Superior temporal gyrus (tissue), 1 donor: ENCODE data around the gene DCAF11.

Experiments used
- DNase-seq: peaks from one replicate; pipeline ENCODE4 v3.0.0-alpha.2; 2016; ENCODE audit errors: extremely low spot score

DCAF11 gene

GRCh38 chr14:24114532-24115421 lies at the start of gene DCAF11, which contains the start of gene NRL:
TSS of gene DCAF11 (plus strand) at chr14:24114777. CDS start at chr14:24115595, 818 bp downstream.
TSS of gene NRL (minus strand) at chr14:24114949. CDS start at chr14:24082848, 32,101 bp downstream.
- peak; percentile 99 for DNase-seq

GRCh38 chr14:24064856-24065255 lies 49.7 kb upstream of the DCAF11 start:
- no peak for DNase-seq

- no peak for DNase-seq
Observed at GRCh38 chr14:24065408-24065807, 49.2 kb upstream of the DCAF11 start.

GRCh38 chr14:24066496-24067132 lies 48.0 kb upstream of the DCAF11 start:
- DNase-seq = no peak

- DNase-seq = no peak
Observed at GRCh38 chr14:24067133-24068082, 47.2 kb upstream of the DCAF11 start.

- DNase-seq = no peak
Observed at GRCh38 chr14:24068711-24069410, 45.7 kb upstream of the DCAF11 start.

- no peak for DNase-seq
Observed at GRCh38 chr14:24069411-24069735, 45.2 kb upstream of the DCAF11 start.

- no peak for DNase-seq
Observed at GRCh38 chr14:24070285-24071143, 44.1 kb upstream of the DCAF11 start.

GRCh38 chr14:24071144-24071697 lies 43.4 kb upstream of the DCAF11 start, which contains the start of gene CPNE6:
TSS of gene CPNE6 (plus strand) at chr14:24071562. CDS start at chr14:24072937, 1,375 bp downstream.
- DNase-seq = peak; percentile 53

GRCh38 chr14:24071836-24072430 lies 42.6 kb upstream of the DCAF11 start:
- peak; percentile 53 for DNase-seq

- DNase-seq = no peak
Observed at GRCh38 chr14:24072436-24072835, 42.1 kb upstream of the DCAF11 start.

GRCh38 chr14:24072881-24073877 lies 41.4 kb upstream of the DCAF11 start:
- DNase-seq = no peak

GRCh38 chr14:24074625-24075484 lies 39.7 kb upstream of the DCAF11 start:
- no peak for DNase-seq

GRCh38 chr14:24075485-24076301 lies 38.9 kb upstream of the DCAF11 start:
- DNase-seq = no peak

- no peak for DNase-seq
Observed at GRCh38 chr14:24076302-24076601, 38.3 kb upstream of the DCAF11 start.

- DNase-seq = no peak
Observed at GRCh38 chr14:24077086-24077485, 37.5 kb upstream of the DCAF11 start.

- no peak for DNase-seq
Observed at GRCh38 chr14:24078146-24078545, 36.4 kb upstream of the DCAF11 start.
